MM.1S (cell line): Measurements from ENCODE around the gene ADCY10.

Experiments
- CTCF ChIP-seq: fragments of 300-600 bp; sonication (generic); IDR thresholded peaks from 2 replicates; pipeline ENCODE4 v1.5.1; 2016; ENCODE audit warnings: antibody characterized with exemption, low read length, mixed read lengths
- EZH2 ChIP-seq: fragments of 300-600 bp; sonication (generic); optimal IDR thresholded peaks from 2 replicates; pipeline ENCODE3; 2017; ENCODE audit warnings: low read depth, mild to moderate bottlenecking, antibody characterized with exemption, low read length, mixed read lengths

GRCh38 chr1:167764458-167765330, 149.2 kb downstream of the ADCY10 start:
- no peak for TF ChIP-seq CTCF
- no peak for TF ChIP-seq EZH2
